Thoracic aorta (tissue), 2 donors: Measurements from ENCODE around the gene ITGAE. TPM values are rescaled to one million over a fixed set of nuclear protein-coding genes. Genes with fewer than 3 reads are reported as not detected.
A peak's percentile ranks its signal among the peaks of the same experiment; 100 is the strongest.

Experiments used
- ATAC-seq: fragments of 150-250 bp; one replicate; pipeline ENCODE4 v1.8.0; 2017; ENCODE audit warnings: low read depth; ENCODE audit not compliant: insufficient number of reproducible peaks, low FRiP score
- DNase-seq: peaks from one replicate; pipeline ENCODE4 v3.0.0-alpha.2; 2020; ENCODE audit warnings: low spot score
- H3K27ac ChIP-seq, 2 donors: fragments of 200-600 bp; sonication (generic); 1 replicate in 1 of 2; 2 replicates in 1 of 2; pipeline ENCODE4 v1.5.1; 2016; ENCODE audit warnings: mild to moderate bottlenecking in 2 of 2, moderate library complexity in 2 of 2
- H3K27me3 ChIP-seq: fragments of 200-600 bp; sonication (generic); replicated peaks from 2 replicates; pipeline ENCODE4 v1.6.0; 2016; ENCODE audit warnings: mild to moderate bottlenecking; ENCODE audit not compliant: insufficient read depth
- H3K36me3 ChIP-seq: fragments of 200-600 bp; sonication (generic); one replicate; pipeline ENCODE4 v1.5.1; 2016
- H3K4me1 ChIP-seq, 2 donors: fragments of 200-600 bp; sonication (generic); 1 replicate in 1 of 2; 2 replicates in 1 of 2; pipeline versions ENCODE4 v1.5.1 to v1.6.0; 2016; ENCODE audit warnings: low read depth in 2 of 2, mild to moderate bottlenecking in 1 of 2; ENCODE audit not compliant: control insufficient read depth in 1 of 2
- H3K4me3 ChIP-seq: fragments of 200-600 bp; sonication (generic); 2 replicates; pipeline ENCODE4 v1.5.1; 2016; ENCODE audit warnings: mild to moderate bottlenecking
- H3K9me3 ChIP-seq: fragments of 200-600 bp; sonication (generic); 2 replicates; pipeline ENCODE4 v1.5.1; 2016
- total RNA-seq, 2 donors: library from RNA; depleted of rRNA; stranded (reverse); fragments of >200 nt; gene quantifications; one replicate each; pipeline versions ENCODE4 v1.1.0 to v1.2.3, GENCODE V29; 2016
- TF ChIP-seq, protein P1 (sequence below): fragments of 200-600 bp; sonication (generic); IDR thresholded peaks from one replicate; pipeline ENCODE4 v1.5.1; 2019; ENCODE audit warnings: antibody characterized with exemption

ITGAE gene
- total RNA-seq, 2 donors from 2014 or later: 4.2 to 23.4 TPM

GRCh38 chr17:3827124-3827773 lies 26.3 kb upstream of the ITGAE start:
- H3K4me1 ChIP-seq: peaks cover 4 to 14% of the 10 kb centered on the region in 2 donors
- H3K9me3 ChIP-seq: no peaks in the 10 kb centered on the region
- peaks cover 32% of the 10 kb centered on the region for H3K36me3 ChIP-seq
- H3K27me3 ChIP-seq: no peaks in the 10 kb centered on the region
- TF ChIP-seq, protein P1, sequence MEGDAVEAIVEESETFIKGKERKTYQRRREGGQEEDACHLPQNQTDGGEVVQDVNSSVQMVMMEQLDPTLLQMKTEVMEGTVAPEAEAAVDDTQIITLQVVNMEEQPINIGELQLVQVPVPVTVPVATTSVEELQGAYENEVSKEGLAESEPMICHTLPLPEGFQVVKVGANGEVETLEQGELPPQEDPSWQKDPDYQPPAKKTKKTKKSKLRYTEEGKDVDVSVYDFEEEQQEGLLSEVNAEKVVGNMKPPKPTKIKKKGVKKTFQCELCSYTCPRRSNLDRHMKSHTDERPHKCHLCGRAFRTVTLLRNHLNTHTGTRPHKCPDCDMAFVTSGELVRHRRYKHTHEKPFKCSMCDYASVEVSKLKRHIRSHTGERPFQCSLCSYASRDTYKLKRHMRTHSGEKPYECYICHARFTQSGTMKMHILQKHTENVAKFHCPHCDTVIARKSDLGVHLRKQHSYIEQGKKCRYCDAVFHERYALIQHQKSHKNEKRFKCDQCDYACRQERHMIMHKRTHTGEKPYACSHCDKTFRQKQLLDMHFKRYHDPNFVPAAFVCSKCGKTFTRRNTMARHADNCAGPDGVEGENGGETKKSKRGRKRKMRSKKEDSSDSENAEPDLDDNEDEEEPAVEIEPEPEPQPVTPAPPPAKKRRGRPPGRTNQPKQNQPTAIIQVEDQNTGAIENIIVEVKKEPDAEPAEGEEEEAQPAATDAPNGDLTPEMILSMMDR: no peak
- no peak for DNase-seq
- ATAC-seq: no peak
- no peak overlapping the region for H3K4me3 ChIP-seq
- H3K27ac ChIP-seq: peak overlapping the region in 1 of 2 donors; percentile 27

GRCh38 chr17:3826191-3826590 lies 25.2 kb upstream of the ITGAE start:
- no peak overlapping the region for H3K27ac ChIP-seq
- TF ChIP-seq, protein P1: no peak
- H3K9me3 ChIP-seq: no peaks in the 10 kb centered on the region
- H3K4me1 ChIP-seq: peaks cover 4 to 14% of the 10 kb centered on the region in 2 donors
- H3K36me3 ChIP-seq: peaks cover 41% of the 10 kb centered on the region
- H3K27me3 ChIP-seq: no peaks in the 10 kb centered on the region
- ATAC-seq (no peak), DNase-seq (no peak)
- H3K4me3 ChIP-seq: no peak overlapping the region

GRCh38 chr17:3821101-3821500 lies 20.1 kb upstream of the ITGAE start:
- DNase-seq: no peak
- H3K36me3 ChIP-seq: peaks cover 57% of the 10 kb centered on the region
- no peak for ATAC-seq
- no peak overlapping the region for H3K4me3 ChIP-seq
- no peak overlapping the region for H3K27ac ChIP-seq
- no peaks in the 10 kb centered on the region for H3K27me3 ChIP-seq
- H3K4me1 ChIP-seq: no peaks in the 10 kb centered on the region
- H3K9me3 ChIP-seq: no peaks in the 10 kb centered on the region
- TF ChIP-seq, protein P1: no peak

- no peaks in the 10 kb centered on the region for H3K27me3 ChIP-seq
- TF ChIP-seq, protein P1: no peak
- no peak overlapping the region for H3K4me3 ChIP-seq
- DNase-seq: no peak
- no peak for ATAC-seq
- peaks cover 63% of the 10 kb centered on the region for H3K36me3 ChIP-seq
- no peak overlapping the region for H3K27ac ChIP-seq
- H3K9me3 ChIP-seq: no peaks in the 10 kb centered on the region
- H3K4me1 ChIP-seq: no peaks in the 10 kb centered on the region
Observed at GRCh38 chr17:3818786-3819185, 17.8 kb upstream of the ITGAE start.

DNA sequence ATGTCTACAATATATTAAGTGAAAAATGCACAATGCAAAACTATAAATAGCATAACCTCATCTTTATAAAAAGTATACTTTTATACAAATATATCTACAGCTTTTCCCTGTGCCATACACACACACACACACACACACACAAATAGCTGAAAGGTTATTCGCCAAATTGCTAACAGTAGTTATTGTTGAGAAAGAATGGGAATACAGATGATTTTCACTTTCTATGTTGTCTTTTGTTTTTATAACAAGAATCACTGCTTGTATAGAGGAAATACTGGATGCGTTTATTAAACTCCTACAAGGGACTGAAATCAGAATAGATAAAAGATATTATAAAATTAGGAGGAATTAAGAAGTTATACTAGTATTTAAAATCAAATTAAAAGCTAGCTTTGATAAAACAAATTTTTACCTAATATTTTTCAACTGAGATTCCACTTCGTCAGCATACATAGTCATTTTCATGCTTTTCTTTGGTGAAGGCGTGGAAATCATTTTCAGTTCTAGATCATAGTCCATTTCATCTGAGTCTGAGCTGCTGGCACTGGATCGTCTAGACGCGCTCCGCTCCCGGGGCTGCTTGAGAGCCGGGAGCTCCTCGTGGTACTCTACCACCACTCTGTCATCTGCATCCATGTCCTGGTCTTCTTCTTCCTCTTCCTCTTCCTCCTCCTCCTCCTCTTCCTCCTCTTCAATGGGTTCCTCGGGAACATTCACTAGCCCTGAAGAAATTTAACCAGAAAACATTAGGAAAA lies 17.0 kb upstream of the ITGAE start:
- Histone ChIP-seq H3K36me3 (peaks cover 63% of the 10 kb centered on the region), H3K27ac (no peak overlapping the region), H3K4me1 (no peaks in the 10 kb centered on the region), H3K4me3 (no peak overlapping the region), H3K9me3 (no peaks in the 10 kb centered on the region), H3K27me3 (no peaks in the 10 kb centered on the region)
- TF ChIP-seq, protein P1: no peak
- DNase-seq (no peak), ATAC-seq (no peak)
